ENCODE results near the gene CAD.
"Not testable (repeated sequence)": the region's sequence is repeated elsewhere in the genome, so short reads cannot be mapped to it uniquely, and the experiment has no call there.

CAD gene

DNA sequence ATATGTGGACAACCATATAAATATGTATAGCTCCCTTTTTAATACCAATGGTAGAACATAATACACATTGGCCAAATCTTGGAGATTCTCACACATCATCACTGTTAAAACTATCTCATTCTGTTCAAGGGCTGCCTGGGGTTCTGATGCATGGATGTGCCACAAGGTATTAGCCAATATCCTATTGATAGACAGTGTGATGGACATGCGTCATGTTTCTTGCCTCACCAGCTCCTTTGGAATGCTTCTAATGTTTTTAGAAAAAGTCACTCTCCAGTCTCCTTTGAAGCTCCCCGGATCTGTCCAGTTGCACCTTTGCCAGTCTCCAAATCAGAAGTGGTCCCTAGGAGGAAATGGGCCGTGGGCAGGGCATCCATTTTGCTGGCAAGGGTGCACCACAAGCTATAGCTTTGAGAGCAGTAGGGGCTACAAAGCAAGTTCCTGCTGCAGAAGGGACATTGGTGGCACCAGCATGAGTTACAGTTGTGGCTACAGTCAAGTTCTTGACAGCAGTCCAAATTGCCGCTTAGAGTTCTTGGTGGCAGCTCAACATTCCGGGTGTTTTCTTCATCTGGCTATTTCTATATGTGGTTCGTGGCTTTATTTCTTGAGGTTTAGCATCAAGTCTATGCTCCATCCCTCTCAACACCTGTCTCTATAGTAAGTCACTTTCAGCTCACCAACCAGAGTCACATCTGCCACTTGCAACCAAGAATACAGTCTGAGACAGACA, 30.4 kb upstream of the CAD start:
- Histone ChIP-seq H3K9me3 (ENCODE audit: low read length) (peaks cover 1% of the 10 kb centered on the region), H3K4me3 (ENCODE audit: low read length) (no peak overlapping the region), H3K4me1 (ENCODE audit: insufficient read depth, low read length) (no peaks in the 10 kb centered on the region), H3K27me3 (ENCODE audit: insufficient read depth, low read length) (peaks cover 3% of the 10 kb centered on the region), H2AFZ (ENCODE audit: low read depth, low read length) (no peak overlapping the region), H3K36me3 (ENCODE audit: insufficient read depth, low read length) (no peaks in the 10 kb centered on the region)

DNA sequence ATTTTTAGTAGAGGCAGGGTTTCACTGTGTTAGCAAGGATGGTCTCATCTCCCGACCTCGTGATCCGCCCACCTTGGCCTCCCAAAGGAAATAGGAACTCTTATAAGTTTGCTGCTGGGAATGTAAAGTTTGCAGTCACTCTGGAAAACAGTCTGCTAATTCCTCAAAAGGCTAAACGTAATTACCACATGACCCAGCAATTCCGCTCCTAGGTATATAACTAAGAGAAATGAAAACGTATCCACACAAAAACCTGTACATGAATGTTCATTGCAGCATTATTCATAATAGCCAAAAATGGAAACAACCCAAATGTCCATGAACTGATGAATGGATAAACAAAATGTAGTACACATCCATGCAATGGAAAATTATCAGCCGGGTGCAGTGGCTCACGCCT, 27.2 kb upstream of the CAD start:
- H2AFZ ChIP-seq (ENCODE audit: low read depth, low read length): no peak overlapping the region
- H3K4me1 ChIP-seq (ENCODE audit: insufficient read depth, low read length): no peaks in the 10 kb centered on the region
- no peaks in the 10 kb centered on the region for H3K27me3 ChIP-seq (ENCODE audit: insufficient read depth, low read length)
- H3K4me3 ChIP-seq (ENCODE audit: low read length): no peak overlapping the region
- peaks cover 1% of the 10 kb centered on the region for H3K9me3 ChIP-seq (ENCODE audit: low read length)
- no peaks in the 10 kb centered on the region for H3K36me3 ChIP-seq (ENCODE audit: insufficient read depth, low read length)

DNA sequence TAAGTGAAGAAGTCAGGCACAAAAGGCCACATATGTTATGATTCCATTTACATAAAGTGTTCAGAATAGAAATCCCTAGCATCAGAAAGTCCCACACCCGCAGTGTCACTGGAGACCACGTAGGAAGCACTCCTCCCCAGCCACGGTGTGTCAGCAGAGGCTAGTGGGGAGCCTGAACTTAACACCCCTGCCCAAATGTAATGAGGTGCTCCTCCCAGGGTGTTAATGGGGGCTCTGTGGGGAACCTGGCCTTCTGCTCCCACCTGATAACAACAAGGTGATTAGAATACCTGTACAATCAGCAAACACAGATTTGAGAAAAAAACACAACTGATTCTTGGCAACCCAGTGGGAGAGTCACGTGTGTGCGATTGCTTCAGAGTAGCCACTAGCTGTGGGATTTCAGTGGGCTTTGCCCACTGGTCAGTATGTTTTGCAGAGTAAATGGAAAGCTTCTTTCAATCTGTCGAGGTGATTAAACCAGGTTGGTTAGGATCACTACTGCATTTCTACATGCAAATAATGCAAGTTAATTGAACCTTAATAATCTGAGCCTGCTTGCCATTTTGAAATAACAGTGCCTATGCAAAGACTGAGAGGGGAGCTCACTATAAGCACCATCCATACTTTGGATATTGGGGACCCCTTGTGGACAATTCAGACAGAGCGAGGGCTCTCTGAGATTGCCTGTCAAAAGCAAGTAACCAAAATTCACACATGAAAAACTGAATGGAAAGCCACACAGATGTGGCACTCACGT, 25.9 kb upstream of the CAD start:
- Histone ChIP-seq H3K4me3 (ENCODE audit: low read length) (no peak overlapping the region), H2AFZ (ENCODE audit: low read depth, low read length) (no peak overlapping the region), H3K27me3 (ENCODE audit: insufficient read depth, low read length) (no peaks in the 10 kb centered on the region), H3K4me1 (ENCODE audit: insufficient read depth, low read length) (no peaks in the 10 kb centered on the region), H3K36me3 (ENCODE audit: insufficient read depth, low read length) (no peaks in the 10 kb centered on the region), H3K9me3 (ENCODE audit: low read length) (peaks cover 1% of the 10 kb centered on the region)

DNA sequence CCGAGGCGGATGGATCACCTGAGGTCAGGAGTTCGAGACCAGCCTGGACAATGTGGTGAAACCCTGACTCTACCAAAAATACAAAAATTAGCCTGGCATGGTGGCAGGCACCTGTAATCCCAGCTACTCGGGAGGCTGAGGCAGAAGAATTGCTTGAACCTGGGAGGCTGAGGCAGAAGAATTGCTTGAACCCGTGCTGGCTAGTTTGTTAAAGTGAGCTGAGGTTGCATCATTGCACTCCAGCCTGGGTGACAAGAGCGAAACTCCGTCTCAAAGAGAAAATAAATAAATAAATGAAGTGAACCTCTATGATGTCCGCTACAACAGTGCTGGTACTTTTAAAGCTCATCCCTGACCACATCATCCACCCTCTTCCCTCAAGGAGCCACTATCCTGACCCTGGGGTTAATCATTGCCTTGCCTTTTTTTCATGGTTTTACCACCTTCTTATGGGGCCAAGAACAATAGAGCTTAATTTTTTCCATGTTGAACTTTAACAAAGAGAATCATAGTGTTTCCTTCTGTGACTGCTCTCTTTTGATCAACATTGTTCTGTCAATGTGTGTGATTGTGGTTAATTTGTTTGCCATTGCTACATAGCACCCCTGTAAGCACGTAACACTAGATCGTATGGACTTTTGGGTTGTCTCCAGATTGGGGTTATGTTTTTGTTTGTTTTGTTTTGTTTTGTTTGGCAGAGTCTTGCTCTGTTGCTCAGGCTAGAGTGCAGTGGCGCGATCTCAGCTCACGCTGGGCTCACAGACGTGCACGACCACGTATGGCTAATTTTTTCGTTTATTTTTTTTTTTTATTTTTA, 22.4 kb upstream of the CAD start:
- no peaks in the 10 kb centered on the region for H3K4me1 ChIP-seq (ENCODE audit: insufficient read depth, low read length)
- H3K36me3 ChIP-seq (ENCODE audit: insufficient read depth, low read length): peaks cover 2% of the 10 kb centered on the region
- H2AFZ ChIP-seq (ENCODE audit: low read depth, low read length): no peak overlapping the region
- H3K9me3 ChIP-seq (ENCODE audit: low read length): no peaks in the 10 kb centered on the region
- H3K4me3 ChIP-seq (ENCODE audit: low read length): no peak overlapping the region
- H3K27me3 ChIP-seq (ENCODE audit: insufficient read depth, low read length): no peaks in the 10 kb centered on the region

DNA sequence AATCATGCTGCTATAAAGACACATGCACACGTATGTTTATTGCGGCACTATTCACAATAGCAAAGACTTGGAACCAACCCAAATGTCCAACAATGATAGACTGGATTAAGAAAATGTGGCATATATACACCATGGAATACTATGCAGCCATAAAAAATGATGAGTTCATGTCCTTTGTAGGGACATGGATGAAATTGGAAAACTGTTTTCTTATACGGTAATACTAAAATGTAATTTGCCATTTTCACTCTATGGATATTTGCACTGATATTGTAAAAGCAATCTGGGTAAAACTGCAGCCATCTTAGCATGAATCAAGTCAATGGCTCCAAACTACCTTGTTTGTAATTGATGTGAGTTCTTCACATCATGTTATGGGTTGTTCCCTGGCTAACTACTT, 21.4 kb upstream of the CAD start:
- not testable (repeated sequence) for H3K4me3 ChIP-seq (ENCODE audit: low read length)

DNA sequence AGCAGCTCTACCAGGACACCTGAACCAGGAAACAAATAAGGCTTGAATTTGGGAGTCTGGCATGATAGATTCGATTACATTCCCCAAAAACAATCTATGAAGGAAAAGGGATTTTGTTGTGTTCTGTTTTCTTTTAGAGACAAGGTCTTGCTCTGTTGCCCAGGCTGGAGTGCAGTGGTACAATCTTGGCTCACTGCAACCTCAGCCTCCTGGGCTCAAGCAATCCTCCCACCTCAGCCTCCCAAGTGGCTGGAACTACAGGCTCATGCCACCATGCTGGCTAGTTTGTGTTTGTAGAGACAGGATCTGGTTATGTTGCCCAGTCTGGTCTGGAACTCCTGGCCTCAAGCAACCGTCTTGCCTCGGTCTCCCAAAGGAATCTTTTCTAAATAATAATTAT, 19.1 kb upstream of the CAD start:
- H3K9me3 ChIP-seq (ENCODE audit: low read length); H3K4me1 ChIP-seq (ENCODE audit: insufficient read depth, low read length); H2AFZ ChIP-seq (ENCODE audit: low read depth, low read length); H3K4me3 ChIP-seq (ENCODE audit: low read length); H3K27me3 ChIP-seq (ENCODE audit: insufficient read depth, low read length): not testable (repeated sequence)
- H3K36me3 ChIP-seq (ENCODE audit: insufficient read depth, low read length): peaks cover 30% of the 10 kb centered on the region

More for the DNA sequence above, 21.4 kb upstream of the CAD start:
- not testable (repeated sequence) for H3K27me3 ChIP-seq (ENCODE audit: insufficient read depth, low read length); H3K4me1 ChIP-seq (ENCODE audit: insufficient read depth, low read length); H3K36me3 ChIP-seq (ENCODE audit: insufficient read depth, low read length); H2AFZ ChIP-seq (ENCODE audit: low read depth, low read length); H3K9me3 ChIP-seq (ENCODE audit: low read length)

DNA sequence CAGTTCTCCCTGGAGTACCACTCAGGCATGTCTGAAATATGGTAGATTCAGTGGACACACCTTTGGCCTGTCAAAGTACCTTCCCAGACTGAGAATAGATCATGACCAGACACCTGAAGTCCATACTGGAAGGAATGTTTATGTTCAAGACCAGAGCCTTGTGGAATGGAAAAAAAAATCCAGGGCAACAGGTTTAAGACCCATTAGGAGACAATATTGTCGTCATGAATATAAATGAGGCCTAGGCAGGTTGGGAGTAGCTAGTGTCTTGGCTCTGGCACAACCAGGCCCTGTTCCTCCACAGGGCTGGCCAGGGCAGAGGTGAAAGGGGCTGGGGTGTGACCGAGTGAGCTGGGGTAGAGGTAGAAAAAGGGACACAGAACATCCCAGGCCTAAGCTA, 18.5 kb upstream of the CAD start:
- H3K4me1 ChIP-seq (ENCODE audit: insufficient read depth, low read length): no peaks in the 10 kb centered on the region
- no peak overlapping the region for H2AFZ ChIP-seq (ENCODE audit: low read depth, low read length)
- H3K36me3 ChIP-seq (ENCODE audit: insufficient read depth, low read length): peaks cover 36% of the 10 kb centered on the region
- no peaks in the 10 kb centered on the region for H3K27me3 ChIP-seq (ENCODE audit: insufficient read depth, low read length)
- H3K9me3 ChIP-seq (ENCODE audit: low read length): no peaks in the 10 kb centered on the region
- no peak overlapping the region for H3K4me3 ChIP-seq (ENCODE audit: low read length)

DNA sequence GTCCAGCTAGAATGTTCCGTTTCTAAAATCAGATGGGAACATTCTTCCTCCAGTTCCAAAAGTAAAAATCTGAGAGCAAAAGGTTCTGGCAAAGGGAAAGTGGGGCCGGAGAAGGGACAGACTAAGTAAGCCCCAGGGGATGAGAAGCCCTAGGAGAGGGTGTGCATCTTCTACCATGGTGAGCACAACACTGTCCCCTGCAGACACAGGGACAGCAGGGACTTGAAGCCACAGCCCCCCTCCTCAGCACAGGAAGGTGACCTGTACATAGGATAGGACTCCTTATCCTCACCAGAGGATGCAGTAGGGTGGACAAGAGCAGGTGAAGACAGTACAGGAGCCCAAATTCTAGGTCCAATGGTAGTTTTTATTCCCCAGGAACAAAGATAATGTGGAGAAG, 17.9 kb upstream of the CAD start:
- no peaks in the 10 kb centered on the region for H3K4me1 ChIP-seq (ENCODE audit: insufficient read depth, low read length)
- peaks cover 42% of the 10 kb centered on the region for H3K36me3 ChIP-seq (ENCODE audit: insufficient read depth, low read length)
- no peaks in the 10 kb centered on the region for H3K27me3 ChIP-seq (ENCODE audit: insufficient read depth, low read length)
- no peak overlapping the region for H3K4me3 ChIP-seq (ENCODE audit: low read length)
- no peaks in the 10 kb centered on the region for H3K9me3 ChIP-seq (ENCODE audit: low read length)
- H2AFZ ChIP-seq (ENCODE audit: low read depth, low read length): no peak overlapping the region

DNA sequence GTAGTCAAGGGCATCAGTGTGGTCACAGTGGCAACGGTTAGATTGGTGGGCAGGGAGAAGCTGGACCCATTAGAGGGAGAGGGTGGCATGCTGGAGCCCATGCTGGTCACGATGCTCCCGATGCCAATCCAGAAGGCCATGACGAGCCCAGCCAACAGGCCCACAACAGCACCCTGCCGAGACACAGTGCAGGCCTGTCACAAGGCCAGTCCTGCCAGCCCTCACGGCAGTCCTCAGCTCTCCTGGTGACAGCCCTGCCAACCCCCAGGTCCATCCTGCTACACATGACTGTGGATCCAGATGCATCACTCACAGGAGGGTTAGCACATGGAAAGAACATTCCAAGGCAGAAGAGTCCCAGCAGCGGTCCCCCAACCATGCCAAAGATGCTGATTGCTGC, 15.5 kb upstream of the CAD start:
- Histone ChIP-seq H2AFZ (ENCODE audit: low read depth, low read length) (no peak overlapping the region), H3K36me3 (ENCODE audit: insufficient read depth, low read length) (peaks cover 65% of the 10 kb centered on the region), H3K4me1 (ENCODE audit: insufficient read depth, low read length) (no peaks in the 10 kb centered on the region), H3K27me3 (ENCODE audit: insufficient read depth, low read length) (no peaks in the 10 kb centered on the region), H3K4me3 (ENCODE audit: low read length) (no peak overlapping the region), H3K9me3 (ENCODE audit: low read length) (no peaks in the 10 kb centered on the region)

DNA sequence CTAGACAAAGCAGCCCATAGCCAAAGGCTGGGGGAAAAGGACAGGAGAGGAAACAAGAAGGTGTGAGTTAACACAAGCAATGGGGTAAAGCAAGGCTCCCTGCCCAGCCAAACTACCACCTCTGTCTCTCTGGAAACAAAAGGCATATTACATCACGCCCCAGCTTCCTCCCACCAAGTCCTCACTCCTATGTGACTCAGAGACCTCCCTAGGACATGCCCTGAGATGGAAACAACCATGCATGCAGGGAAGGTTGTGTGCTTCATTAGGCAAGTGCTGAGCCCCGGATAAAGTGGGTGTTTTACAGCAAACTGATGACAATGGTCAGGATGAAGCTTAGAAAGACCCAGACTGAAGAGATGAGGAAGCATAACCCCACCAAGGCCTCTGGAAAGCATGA, 14.3 kb upstream of the CAD start:
- Histone ChIP-seq H3K36me3 (ENCODE audit: insufficient read depth, low read length) (peaks cover 77% of the 10 kb centered on the region), H3K4me3 (ENCODE audit: low read length) (no peak overlapping the region), H2AFZ (ENCODE audit: low read depth, low read length) (no peak overlapping the region), H3K4me1 (ENCODE audit: insufficient read depth, low read length) (no peaks in the 10 kb centered on the region), H3K27me3 (ENCODE audit: insufficient read depth, low read length) (no peaks in the 10 kb centered on the region), H3K9me3 (ENCODE audit: low read length) (no peaks in the 10 kb centered on the region)

DNA sequence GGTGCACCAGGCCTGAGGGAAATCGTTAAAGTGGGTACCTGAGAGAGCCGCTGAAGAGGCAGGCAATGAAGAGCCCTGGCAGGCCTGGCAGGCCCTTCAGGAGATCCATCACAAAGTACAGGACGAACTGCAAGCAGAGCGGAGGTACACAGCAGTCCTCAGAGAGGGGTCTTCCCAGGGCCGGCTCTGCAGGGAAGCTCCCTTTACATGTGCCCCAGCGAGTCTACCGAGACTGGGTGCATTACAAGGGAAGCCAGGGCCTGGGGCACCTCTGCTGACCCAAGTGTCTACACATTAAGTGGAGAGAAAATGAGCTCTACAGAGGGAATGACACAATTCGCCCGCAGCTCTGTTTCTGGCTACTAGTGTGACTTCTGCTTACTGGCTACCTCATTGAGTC, 13.4 kb upstream of the CAD start:
- Histone ChIP-seq H2AFZ (ENCODE audit: low read depth, low read length) (no peak overlapping the region), H3K36me3 (ENCODE audit: insufficient read depth, low read length) (peaks cover 86% of the 10 kb centered on the region), H3K9me3 (ENCODE audit: low read length) (no peaks in the 10 kb centered on the region), H3K4me1 (ENCODE audit: insufficient read depth, low read length) (no peaks in the 10 kb centered on the region), H3K4me3 (ENCODE audit: low read length) (no peak overlapping the region), H3K27me3 (ENCODE audit: insufficient read depth, low read length) (no peaks in the 10 kb centered on the region)

DNA sequence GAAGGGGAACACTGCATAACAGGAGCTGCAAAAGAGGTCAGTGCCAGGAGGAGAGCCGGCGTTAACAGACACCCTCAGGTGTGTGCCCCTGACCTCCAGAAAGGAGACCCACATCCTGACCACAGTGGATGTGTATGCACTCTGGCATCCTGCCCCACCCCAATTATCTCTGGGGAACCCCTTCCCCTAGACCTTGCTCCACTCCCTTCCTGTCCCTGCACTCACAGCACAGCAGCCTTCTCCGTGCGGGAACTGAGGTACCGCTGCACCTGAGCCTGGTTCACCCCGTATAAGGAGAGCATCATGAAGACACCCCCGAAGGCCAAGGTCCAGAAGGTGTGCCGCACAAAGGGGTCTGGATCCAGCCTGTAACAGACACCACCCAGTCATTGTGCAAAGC, 12.6 kb upstream of the CAD start:
- Histone ChIP-seq H3K9me3 (ENCODE audit: low read length) (no peaks in the 10 kb centered on the region), H3K4me3 (ENCODE audit: low read length) (no peak overlapping the region), H3K4me1 (ENCODE audit: insufficient read depth, low read length) (no peaks in the 10 kb centered on the region), H2AFZ (ENCODE audit: low read depth, low read length) (no peak overlapping the region), H3K27me3 (ENCODE audit: insufficient read depth, low read length) (no peaks in the 10 kb centered on the region), H3K36me3 (ENCODE audit: insufficient read depth, low read length) (peaks cover 89% of the 10 kb centered on the region)

DNA sequence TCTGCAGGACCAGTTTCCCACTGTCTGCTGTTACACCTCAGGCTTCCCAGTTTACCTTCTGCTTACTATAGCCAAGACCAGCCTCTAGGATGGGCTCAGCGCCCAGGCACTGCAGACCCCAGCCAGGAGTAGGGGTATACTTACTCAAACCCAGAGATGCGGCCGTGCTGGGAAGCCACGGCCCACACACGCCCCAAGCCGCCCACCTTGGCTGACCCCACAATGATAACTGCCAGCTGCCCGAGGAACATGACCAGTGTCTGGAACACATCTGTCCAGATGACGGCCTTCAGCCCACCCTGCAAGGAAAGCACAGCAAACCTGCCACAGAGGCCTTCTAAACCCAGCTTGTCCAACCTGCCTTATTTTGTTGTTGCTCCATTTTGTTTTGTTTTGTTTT, 12.0 kb upstream of the CAD start:
- H2AFZ ChIP-seq (ENCODE audit: low read depth, low read length): no peak overlapping the region
- no peaks in the 10 kb centered on the region for H3K27me3 ChIP-seq (ENCODE audit: insufficient read depth, low read length)
- no peaks in the 10 kb centered on the region for H3K4me1 ChIP-seq (ENCODE audit: insufficient read depth, low read length)
- H3K4me3 ChIP-seq (ENCODE audit: low read length): no peak overlapping the region
- H3K9me3 ChIP-seq (ENCODE audit: low read length): no peaks in the 10 kb centered on the region
- H3K36me3 ChIP-seq (ENCODE audit: insufficient read depth, low read length): peaks cover 91% of the 10 kb centered on the region

Data from neuron (in vitro differentiated cells).